NCI-H1694 (cell line): ENCODE measurements around the gene STK10.

Experiments used
- DNase-seq: peaks from one replicate; lab custom pipeline; 2025; lab: John Stamatoyannopoulos, UW

Gene STK10

GRCh38 chr5:172008111-172008455, 179.9 kb downstream of the STK10 start:
- DNase-seq, result no peak

GRCh38 chr5:172007175-172008110, 180.6 kb downstream of the STK10 start:
- no peak for DNase-seq

GRCh38 chr5:172006321-172007174, 181.5 kb downstream of the STK10 start, which contains the start of gene FBXW11:
Gene FBXW11, minus strand, starts transcription at chr5:172006638. Its CDS starts 136 bp downstream, at chr5:172006502.
- peak; percentile 84 for DNase-seq

GRCh38 chr5:172005708-172006320, 182.2 kb downstream of the STK10 start:
- DNase-seq, result no peak

- DNase-seq, result no peak
Measured at GRCh38 chr5:172004824-172005237, 183.2 kb downstream of the STK10 start.

GRCh38 chr5:172003746-172004145, 184.3 kb downstream of the STK10 start:
- no peak for DNase-seq

- DNase-seq, result no peak
Measured at GRCh38 chr5:172002840-172003512, 185.0 kb downstream of the STK10 start.

GRCh38 chr5:172002310-172002709, 185.7 kb downstream of the STK10 start:
- DNase-seq, result no peak

GRCh38 chr5:171999877-172000276, 188.1 kb downstream of the STK10 start:
- DNase-seq, result no peak

- no peak for DNase-seq
Measured at GRCh38 chr5:171999100-171999499, 188.9 kb downstream of the STK10 start.

- no peak for DNase-seq
Measured at GRCh38 chr5:171997011-171997410, 191.0 kb downstream of the STK10 start.

- DNase-seq, result no peak
Measured at GRCh38 chr5:171992813-171993212, 195.2 kb downstream of the STK10 start.

GRCh38 chr5:171992305-171992704, 195.7 kb downstream of the STK10 start:
- DNase-seq, result no peak
